Lower leg skin (tissue), 3 donors: ENCODE results near the gene RXRA.

Experiments used
- POLR2A ChIP-seq, 2 donors: fragments of 450-650 bp; IDR thresholded peaks; one replicate each; pipeline ENCODE4 v1.6.1; 2016 to 2017; ENCODE audit warnings: antibody characterized with exemption in 2 of 2, mild to moderate bottlenecking in 1 of 2, moderate library complexity in 1 of 2
- TF ChIP-seq, protein P1 (sequence below), 3 donors: fragments of 450-650 bp; IDR thresholded peaks; one replicate each; pipeline ENCODE4 v1.5.1; 2016; ENCODE audit warnings: antibody characterized with exemption in 3 of 3, mild to moderate bottlenecking in 3 of 3, moderate library complexity in 2 of 3

DNA sequence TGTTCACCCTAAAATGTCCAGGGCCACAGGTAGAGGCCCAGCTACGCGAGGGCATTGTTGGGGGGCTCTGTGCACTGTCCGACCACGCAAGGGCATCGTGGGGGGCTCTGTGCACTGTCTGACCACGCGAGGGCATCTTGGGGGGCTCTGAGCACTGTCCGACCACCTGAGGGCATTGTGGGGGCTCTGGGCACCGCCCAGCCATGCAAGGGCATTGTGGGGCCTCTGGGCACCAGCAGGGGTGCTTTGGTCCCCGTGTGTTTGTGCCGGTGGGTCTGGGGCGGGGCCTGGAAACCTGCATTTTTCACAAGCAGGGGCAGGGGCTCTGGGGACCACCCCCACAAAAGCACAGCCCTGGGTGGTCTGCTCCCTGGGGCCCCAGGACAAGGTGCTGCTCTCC, 41.5 kb upstream of the RXRA start:
- TF ChIP-seq, protein P1, sequence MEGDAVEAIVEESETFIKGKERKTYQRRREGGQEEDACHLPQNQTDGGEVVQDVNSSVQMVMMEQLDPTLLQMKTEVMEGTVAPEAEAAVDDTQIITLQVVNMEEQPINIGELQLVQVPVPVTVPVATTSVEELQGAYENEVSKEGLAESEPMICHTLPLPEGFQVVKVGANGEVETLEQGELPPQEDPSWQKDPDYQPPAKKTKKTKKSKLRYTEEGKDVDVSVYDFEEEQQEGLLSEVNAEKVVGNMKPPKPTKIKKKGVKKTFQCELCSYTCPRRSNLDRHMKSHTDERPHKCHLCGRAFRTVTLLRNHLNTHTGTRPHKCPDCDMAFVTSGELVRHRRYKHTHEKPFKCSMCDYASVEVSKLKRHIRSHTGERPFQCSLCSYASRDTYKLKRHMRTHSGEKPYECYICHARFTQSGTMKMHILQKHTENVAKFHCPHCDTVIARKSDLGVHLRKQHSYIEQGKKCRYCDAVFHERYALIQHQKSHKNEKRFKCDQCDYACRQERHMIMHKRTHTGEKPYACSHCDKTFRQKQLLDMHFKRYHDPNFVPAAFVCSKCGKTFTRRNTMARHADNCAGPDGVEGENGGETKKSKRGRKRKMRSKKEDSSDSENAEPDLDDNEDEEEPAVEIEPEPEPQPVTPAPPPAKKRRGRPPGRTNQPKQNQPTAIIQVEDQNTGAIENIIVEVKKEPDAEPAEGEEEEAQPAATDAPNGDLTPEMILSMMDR (IDR thresholded peaks at IDR 0.05): no peak
- TF ChIP-seq POLR2A (IDR thresholded peaks at IDR 0.05): no peak
